ENCODE data around the gene APP. TPM values are rescaled to one million over a fixed set of nuclear protein-coding genes. Genes with fewer than 3 reads are reported as not detected.

APP gene
- total RNA-seq, 1 donor, result 373 TPM

GRCh38 chr21:26011292-26011940 is 159.2 kb downstream of the APP start:
- Histone ChIP-seq H3K9me3 (ENCODE audit: low read depth, low read length) (no peaks in the 10 kb centered on the region), H2AFZ (ENCODE audit: low read length) (no peak overlapping the region), H3K27ac (ENCODE audit: low read depth, low read length) (no peak overlapping the region), H3K36me3 (ENCODE audit: insufficient read depth, low read length) (peaks cover 4% of the 10 kb centered on the region), H3K4me3 (ENCODE audit: insufficient read depth, low read length) (no peak overlapping the region), H3K4me1 (ENCODE audit: insufficient read depth, low read length) (no peaks in the 10 kb centered on the region), H3K27me3 (ENCODE audit: insufficient read depth, low read length) (no peaks in the 10 kb centered on the region), H3K4me2 (ENCODE audit: insufficient read depth, low read length) (no peak overlapping the region), H4K20me1 (ENCODE audit: insufficient read depth, low read length) (peaks cover 3% of the 10 kb centered on the region), H3K79me2 (ENCODE audit: insufficient read depth, low read length) (peaks cover 16% of the 10 kb centered on the region)
- TF ChIP-seq, protein P1, sequence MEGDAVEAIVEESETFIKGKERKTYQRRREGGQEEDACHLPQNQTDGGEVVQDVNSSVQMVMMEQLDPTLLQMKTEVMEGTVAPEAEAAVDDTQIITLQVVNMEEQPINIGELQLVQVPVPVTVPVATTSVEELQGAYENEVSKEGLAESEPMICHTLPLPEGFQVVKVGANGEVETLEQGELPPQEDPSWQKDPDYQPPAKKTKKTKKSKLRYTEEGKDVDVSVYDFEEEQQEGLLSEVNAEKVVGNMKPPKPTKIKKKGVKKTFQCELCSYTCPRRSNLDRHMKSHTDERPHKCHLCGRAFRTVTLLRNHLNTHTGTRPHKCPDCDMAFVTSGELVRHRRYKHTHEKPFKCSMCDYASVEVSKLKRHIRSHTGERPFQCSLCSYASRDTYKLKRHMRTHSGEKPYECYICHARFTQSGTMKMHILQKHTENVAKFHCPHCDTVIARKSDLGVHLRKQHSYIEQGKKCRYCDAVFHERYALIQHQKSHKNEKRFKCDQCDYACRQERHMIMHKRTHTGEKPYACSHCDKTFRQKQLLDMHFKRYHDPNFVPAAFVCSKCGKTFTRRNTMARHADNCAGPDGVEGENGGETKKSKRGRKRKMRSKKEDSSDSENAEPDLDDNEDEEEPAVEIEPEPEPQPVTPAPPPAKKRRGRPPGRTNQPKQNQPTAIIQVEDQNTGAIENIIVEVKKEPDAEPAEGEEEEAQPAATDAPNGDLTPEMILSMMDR (IDR thresholded peaks at IDR 0.05; ENCODE audit: extremely low read depth, low read depth, low read length), result no peak
- DNase-seq (ENCODE audit: insufficient read length, low spot score, missing footprints), result no peak

GRCh38 chr21:26007951-26008498 is 162.5 kb downstream of the APP start:
- H4K20me1 ChIP-seq (ENCODE audit: insufficient read depth, low read length), result peaks cover 3% of the 10 kb centered on the region
- H3K4me3 ChIP-seq (ENCODE audit: insufficient read depth, low read length), result no peak overlapping the region
- TF ChIP-seq, protein P1 (IDR thresholded peaks at IDR 0.05; ENCODE audit: extremely low read depth, low read depth, low read length), result no peak
- H2AFZ ChIP-seq (ENCODE audit: low read length), result no peak overlapping the region
- peaks cover 14% of the 10 kb centered on the region for H3K79me2 ChIP-seq (ENCODE audit: insufficient read depth, low read length)
- H3K9me3 ChIP-seq (ENCODE audit: low read depth, low read length), result no peaks in the 10 kb centered on the region
- no peak overlapping the region for H3K27ac ChIP-seq (ENCODE audit: low read depth, low read length)
- no peaks in the 10 kb centered on the region for H3K4me1 ChIP-seq (ENCODE audit: insufficient read depth, low read length)
- no peak overlapping the region for H3K4me2 ChIP-seq (ENCODE audit: insufficient read depth, low read length)
- H3K36me3 ChIP-seq (ENCODE audit: insufficient read depth, low read length), result no peaks in the 10 kb centered on the region
- H3K27me3 ChIP-seq (ENCODE audit: insufficient read depth, low read length), result no peaks in the 10 kb centered on the region
- peak; percentile 44 for DNase-seq (ENCODE audit: insufficient read length, low spot score, missing footprints)

- DNase-seq (ENCODE audit: insufficient read length, low spot score, missing footprints), result no peak
- Histone ChIP-seq H3K27ac (ENCODE audit: low read depth, low read length) (no peak overlapping the region), H3K79me2 (ENCODE audit: insufficient read depth, low read length) (peaks cover 11% of the 10 kb centered on the region), H3K4me3 (ENCODE audit: insufficient read depth, low read length) (no peak overlapping the region), H4K20me1 (ENCODE audit: insufficient read depth, low read length) (peaks cover 3% of the 10 kb centered on the region), H3K9me3 (ENCODE audit: low read depth, low read length) (no peaks in the 10 kb centered on the region), H3K4me1 (ENCODE audit: insufficient read depth, low read length) (no peaks in the 10 kb centered on the region), H2AFZ (ENCODE audit: low read length) (no peak overlapping the region), H3K4me2 (ENCODE audit: insufficient read depth, low read length) (no peak overlapping the region), H3K27me3 (ENCODE audit: insufficient read depth, low read length) (no peaks in the 10 kb centered on the region), H3K36me3 (ENCODE audit: insufficient read depth, low read length) (no peaks in the 10 kb centered on the region)
- TF ChIP-seq, protein P1 (IDR thresholded peaks at IDR 0.05; ENCODE audit: extremely low read depth, low read depth, low read length), result no peak
Measured at GRCh38 chr21:26005464-26005863, 165.1 kb downstream of the APP start.

DNA sequence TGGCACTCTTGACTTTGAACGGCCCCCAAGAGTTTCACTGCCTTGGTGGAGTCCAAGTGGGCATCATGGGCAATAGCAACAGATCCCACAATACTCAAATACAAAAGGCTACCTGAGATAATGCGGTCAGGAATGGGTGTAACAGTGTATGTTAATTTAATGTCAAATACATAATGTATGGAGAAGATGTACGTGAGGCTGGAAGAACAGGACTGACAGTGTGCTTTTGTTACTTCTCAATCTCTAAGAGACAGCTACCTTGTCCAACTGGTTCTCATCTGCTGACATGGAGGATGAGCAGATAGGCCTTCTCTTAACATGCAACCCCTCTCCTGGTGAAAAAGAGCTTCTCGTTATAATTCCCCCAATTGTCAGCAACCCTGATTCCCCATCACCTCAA is 167.2 kb downstream of the APP start:
- H4K20me1 ChIP-seq (ENCODE audit: insufficient read depth, low read length), result peaks cover 3% of the 10 kb centered on the region
- TF ChIP-seq, protein P1 (IDR thresholded peaks at IDR 0.05; ENCODE audit: extremely low read depth, low read depth, low read length), result no peak
- H3K27me3 ChIP-seq (ENCODE audit: insufficient read depth, low read length), result no peaks in the 10 kb centered on the region
- no peak overlapping the region for H3K4me3 ChIP-seq (ENCODE audit: insufficient read depth, low read length)
- no peak overlapping the region for H2AFZ ChIP-seq (ENCODE audit: low read length)
- no peak overlapping the region for H3K27ac ChIP-seq (ENCODE audit: low read depth, low read length)
- no peaks in the 10 kb centered on the region for H3K9me3 ChIP-seq (ENCODE audit: low read depth, low read length)
- H3K4me2 ChIP-seq (ENCODE audit: insufficient read depth, low read length), result no peak overlapping the region
- H3K79me2 ChIP-seq (ENCODE audit: insufficient read depth, low read length), result peaks cover 10% of the 10 kb centered on the region
- H3K36me3 ChIP-seq (ENCODE audit: insufficient read depth, low read length), result no peaks in the 10 kb centered on the region
- no peaks in the 10 kb centered on the region for H3K4me1 ChIP-seq (ENCODE audit: insufficient read depth, low read length)
- no peak for DNase-seq (ENCODE audit: insufficient read length, low spot score, missing footprints)

All from osteoblast (primary cell).